HG03521 (cell line): ENCODE results near the gene SLC20A1.
A peak's percentile ranks its signal among the peaks of the same experiment; 100 is the strongest.

ENCODE experiments used
- ATAC-seq: cut with Tn5 transposase; IDR thresholded peaks from one replicate; pipeline ENCODE4 v1.9.1; 2021; ENCODE audit warnings: mild to moderate bottlenecking, moderate library complexity; ENCODE audit not compliant: unreplicated experiment

The SLC20A1 gene

GRCh38 chr2:112623913-112624777 lies 21.6 kb upstream of the SLC20A1 start:
- peak; percentile 65 for ATAC-seq

- ATAC-seq, result no peak
Observed at GRCh38 chr2:112625474-112626114, 20.1 kb upstream of the SLC20A1 start.

DNA sequence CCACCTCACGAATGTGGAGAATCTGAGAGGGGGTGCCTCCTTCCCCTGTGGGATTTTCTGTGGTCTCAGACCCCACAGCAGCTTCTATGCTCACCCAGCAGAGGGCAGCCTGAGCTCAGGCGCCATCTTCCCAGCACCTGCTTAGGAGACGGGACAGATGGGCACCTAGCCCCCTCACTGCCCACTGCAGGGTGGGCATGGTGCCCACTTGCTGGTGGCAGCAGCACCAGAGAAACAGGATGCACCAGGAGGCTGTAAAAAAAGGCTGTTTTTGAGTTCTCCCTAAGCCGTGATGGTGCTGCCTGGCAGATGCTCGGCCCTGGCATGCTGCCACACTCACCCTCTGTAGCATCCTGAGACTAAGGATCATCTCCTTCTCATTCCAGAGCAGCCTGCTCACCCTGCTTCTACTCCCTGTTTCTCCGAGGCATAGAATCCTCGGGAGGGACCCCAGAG lies 19.1 kb upstream of the SLC20A1 start:
- no peak for ATAC-seq

DNA sequence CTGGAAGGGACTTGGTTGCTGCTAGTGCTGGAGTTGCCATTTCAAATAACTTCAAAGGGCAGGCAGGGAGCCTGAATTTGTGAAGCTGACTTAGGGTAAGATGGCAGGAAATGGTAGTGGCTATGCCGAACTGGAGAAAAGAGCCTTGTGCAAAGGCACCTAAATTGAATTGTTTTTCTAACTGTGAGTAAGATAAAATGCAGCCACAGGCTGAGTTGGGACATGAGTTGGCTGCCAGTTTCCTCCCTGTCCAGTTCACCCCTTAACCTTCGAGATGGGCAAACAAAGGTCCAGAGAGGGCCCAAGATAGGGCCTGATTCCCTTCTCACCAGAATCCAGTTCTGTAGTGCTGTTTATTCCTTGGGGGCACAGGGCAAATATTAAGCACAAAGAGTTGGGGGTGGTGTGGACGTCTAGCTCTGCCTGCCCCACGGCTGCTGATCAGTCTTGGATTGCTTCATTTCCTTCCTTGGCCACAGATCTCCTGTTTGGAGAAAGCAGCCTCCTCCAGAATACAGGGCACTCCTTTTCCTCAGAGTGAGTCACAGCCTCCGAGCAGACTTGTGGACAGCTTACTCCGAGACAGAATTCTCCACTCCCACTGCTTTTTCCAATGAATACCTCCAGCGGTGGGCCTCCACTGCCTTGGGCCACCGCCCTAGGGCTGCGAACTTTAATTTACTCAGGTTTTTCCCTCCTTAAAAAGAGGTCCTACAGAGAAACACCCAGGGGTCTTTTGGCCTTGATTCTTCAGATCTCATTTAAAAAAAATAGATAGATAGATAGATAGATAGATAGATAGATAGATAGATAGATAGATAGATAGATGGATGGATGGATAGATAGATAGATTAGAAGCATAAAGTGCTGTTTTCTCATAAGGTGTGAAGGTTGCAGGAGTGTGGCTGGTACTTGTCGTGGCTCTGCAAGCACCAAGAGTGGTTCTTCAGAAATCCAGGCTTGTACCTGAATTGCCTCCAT lies 18.4 kb upstream of the SLC20A1 start:
- no peak for ATAC-seq

GRCh38 chr2:112629224-112629623 lies 16.5 kb upstream of the SLC20A1 start:
- ATAC-seq, result no peak

DNA sequence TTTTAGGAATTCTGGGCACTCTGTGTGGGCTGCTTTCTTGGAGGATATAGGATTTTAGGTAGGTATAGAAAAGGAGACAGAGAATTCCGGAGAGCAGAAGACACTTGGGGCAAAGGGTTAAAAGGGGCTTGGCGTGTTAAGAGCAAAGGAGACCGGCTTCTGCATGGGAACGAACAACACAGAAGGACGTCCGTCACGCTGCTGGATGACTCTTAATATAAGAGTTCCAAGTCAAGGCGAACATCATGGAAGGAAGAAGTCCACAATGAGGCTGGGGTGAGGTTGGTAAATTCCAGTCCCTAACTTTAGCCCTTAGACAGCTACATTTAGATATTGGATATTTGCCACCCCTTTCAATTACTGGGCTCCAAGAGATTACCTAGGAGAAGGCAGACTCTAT lies 15.9 kb upstream of the SLC20A1 start:
- no peak for ATAC-seq

DNA sequence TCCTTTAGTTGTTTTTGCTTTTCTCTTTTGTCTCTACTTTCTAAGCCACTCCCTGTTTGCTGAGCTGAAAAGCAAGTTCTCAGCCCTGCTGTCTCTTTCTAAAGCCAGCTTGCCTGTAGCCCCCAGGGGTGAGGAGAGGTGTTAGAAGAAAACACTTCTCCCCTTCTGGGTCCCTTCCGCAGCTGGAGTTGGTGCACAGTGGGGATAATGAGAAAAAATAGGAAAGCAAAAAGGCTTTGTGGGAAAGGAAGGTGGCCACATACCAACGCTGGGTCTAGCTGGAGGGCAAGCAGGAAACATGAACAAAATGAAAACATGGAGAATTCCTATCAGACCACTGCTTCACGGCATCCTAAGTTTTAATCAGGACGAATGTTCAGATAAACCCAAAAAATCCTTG lies 15.5 kb upstream of the SLC20A1 start:
- ATAC-seq, result no peak

DNA sequence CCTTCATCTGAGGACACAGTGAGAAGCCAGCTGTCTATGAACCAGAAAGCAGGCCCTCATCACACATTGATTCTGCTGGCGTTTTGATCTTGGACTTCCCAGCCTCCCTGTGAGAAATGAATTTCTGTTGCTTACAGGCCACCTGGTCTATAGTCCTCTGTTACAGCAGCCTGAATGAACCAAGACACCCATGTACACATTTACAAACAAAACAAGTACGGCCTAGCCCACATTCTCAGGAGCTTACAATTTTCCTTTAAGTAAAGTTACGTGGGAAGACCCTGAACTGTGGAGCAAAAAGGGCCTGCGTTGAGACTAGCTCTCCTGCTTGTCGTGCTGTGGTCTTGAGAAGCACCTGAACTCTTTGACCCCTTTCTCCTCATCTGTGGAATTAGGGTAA lies 12.0 kb upstream of the SLC20A1 start:
- ATAC-seq, result no peak

- ATAC-seq, result no peak
Observed at GRCh38 chr2:112634153-112634873, 11.4 kb upstream of the SLC20A1 start.

DNA sequence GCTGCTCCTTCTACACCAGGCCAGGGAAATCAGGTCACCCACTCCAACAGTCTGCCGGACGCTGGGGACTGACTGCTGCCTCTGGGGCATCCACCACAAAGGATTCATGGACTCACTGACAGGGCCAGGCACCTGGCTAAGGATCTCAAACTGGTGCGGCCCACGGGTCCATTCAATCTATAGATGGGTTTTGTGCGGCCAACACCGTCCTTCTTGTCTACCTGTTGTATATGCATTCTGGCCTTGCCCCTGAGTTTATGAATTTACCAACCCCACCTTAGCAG lies 10.9 kb upstream of the SLC20A1 start:
- ATAC-seq, result no peak

GRCh38 chr2:112636605-112637288 lies 9.0 kb upstream of the SLC20A1 start:
- peak; percentile 60 for ATAC-seq

- ATAC-seq, result no peak
Observed at GRCh38 chr2:112637289-112637660, 8.5 kb upstream of the SLC20A1 start.

GRCh38 chr2:112639936-112640335 lies 5.8 kb upstream of the SLC20A1 start:
- no peak for ATAC-seq

DNA sequence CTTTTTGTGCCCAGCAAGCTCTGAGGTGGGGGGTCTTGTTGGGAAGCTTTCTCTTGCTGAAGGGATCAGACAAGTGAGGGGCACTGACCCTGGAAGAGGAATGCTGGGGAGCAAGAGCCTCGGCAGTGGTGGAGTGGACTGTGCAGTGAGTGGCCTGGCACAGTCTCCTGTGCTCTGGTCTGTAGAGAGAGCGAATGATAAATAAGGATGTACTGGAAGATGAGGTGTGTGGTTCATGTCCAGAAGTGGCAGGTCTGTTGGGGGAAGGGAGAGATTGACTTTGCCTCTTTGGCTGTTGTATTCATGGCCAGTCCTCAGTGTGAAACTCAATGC lies 5.3 kb upstream of the SLC20A1 start:
- ATAC-seq, result no peak

GRCh38 chr2:112640800-112641675 lies 4.7 kb upstream of the SLC20A1 start:
- no peak for ATAC-seq

DNA sequence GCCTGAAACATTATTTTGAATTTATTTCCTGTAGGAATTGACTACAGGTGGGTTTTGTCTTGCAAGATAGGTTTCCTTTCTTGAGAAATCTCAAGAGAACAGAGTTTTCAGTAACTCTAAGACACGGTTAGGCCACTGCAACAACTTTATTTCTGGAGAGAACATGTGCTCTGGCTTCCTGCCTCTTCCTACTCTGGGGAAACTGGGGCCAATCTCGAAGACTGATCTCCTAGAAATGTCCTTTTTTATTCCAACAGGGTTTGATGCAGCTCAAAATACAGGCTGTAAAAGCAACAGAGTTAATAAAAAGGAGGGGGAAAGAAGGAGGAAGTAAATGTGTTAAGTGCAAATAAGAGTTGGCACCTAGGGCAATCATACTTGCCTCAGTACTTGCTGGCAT lies 4.0 kb upstream of the SLC20A1 start:
- no peak for ATAC-seq

DNA sequence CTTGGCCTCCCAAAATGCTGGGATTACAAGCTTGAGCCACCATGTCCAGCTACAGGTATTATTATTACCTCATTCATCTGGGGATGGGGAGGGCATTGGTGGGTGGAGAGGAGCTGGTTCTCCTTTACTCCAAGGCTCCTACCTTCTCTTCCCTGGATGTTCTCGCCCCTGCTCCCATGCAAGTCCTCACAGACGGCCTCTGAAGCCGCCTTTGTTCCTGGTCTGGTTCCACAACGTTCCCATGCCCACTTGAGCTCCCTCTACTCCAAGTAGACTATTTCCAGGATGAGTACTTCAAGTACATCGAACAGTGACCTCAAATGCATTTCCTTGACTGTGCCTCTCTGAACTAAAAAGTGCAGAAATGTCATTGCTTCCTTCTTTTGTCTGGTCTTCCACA lies 3.2 kb upstream of the SLC20A1 start:
- ATAC-seq, result no peak

- ATAC-seq, result no peak
Observed at GRCh38 chr2:112642966-112643365, 2.8 kb upstream of the SLC20A1 start.

DNA sequence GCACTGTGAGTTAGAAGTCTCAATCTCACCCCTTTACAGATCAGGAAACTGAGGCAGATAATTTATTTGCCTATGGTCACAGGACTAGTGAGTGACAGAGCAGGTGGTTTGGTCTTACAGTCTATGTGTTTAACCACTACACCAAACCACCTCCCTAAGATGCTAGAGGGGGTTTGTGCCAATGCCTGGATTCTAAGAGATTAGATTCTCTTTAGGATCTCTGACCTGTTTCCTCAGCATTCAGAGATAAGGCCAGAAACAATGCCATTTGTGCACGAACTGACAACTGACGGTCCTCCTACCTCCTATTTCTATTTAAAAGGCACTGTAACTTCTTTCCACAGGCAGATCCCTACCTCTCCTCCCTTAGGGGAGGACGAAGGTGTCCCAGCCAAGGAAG lies 2.3 kb upstream of the SLC20A1 start:
- no peak for ATAC-seq
